Activated T-cell treated with anti-CD3 and anti-CD28 coated beads, Interleukin-2, amount 50 U/mL, for 24 hours (primary cell): ENCODE measurements around the gene NRG2.

Experiments used
- DNase-seq: peaks from one replicate; pipeline ENCODE4 v3.0.0-alpha.2; 2020
- H3K27ac Mint-ChIP-seq: 2 replicates; pipeline ENCODE4 v1.8.0; 2020; ENCODE audit warnings: mild to moderate bottlenecking, mixed read lengths
- H3K27me3 Mint-ChIP-seq: 2 replicates; pipeline ENCODE4 v1.8.0; 2020; ENCODE audit warnings: mixed read lengths
- H3K36me3 Mint-ChIP-seq: 2 replicates; pipeline ENCODE4 v1.8.0; 2020; ENCODE audit warnings: low read depth, mixed read lengths
- H3K4me1 Mint-ChIP-seq: 2 replicates; pipeline ENCODE4 v1.8.0; 2020; ENCODE audit warnings: low read depth, mixed read lengths
- H3K4me3 Mint-ChIP-seq: 2 replicates; pipeline ENCODE4 v1.8.0; 2020; ENCODE audit warnings: mild to moderate bottlenecking, moderate library complexity, mixed read lengths
- H3K9me3 Mint-ChIP-seq: 2 replicates; pipeline ENCODE4 v1.8.0; 2020; ENCODE audit warnings: mixed read lengths

NRG2 gene

GRCh38 chr5:140007311-140007710 is 35.8 kb downstream of the NRG2 start:
- no peak for DNase-seq
- no peaks in the 10 kb centered on the region for H3K4me1 Mint-ChIP-seq
- peaks cover 26% of the 10 kb centered on the region for H3K27me3 Mint-ChIP-seq
- no peaks in the 10 kb centered on the region for H3K9me3 Mint-ChIP-seq
- H3K27ac Mint-ChIP-seq: no peak overlapping the region
- H3K36me3 Mint-ChIP-seq: no peaks in the 10 kb centered on the region
- no peak overlapping the region for H3K4me3 Mint-ChIP-seq

GRCh38 chr5:140005145-140005591 is 37.9 kb downstream of the NRG2 start:
- Mint-ChIP-seq H3K9me3 (no peaks in the 10 kb centered on the region), H3K4me3 (no peak overlapping the region), H3K4me1 (no peaks in the 10 kb centered on the region), H3K27ac (no peak overlapping the region), H3K27me3 (peaks cover 37% of the 10 kb centered on the region), H3K36me3 (no peaks in the 10 kb centered on the region)
- no peak for DNase-seq

- H3K4me1 Mint-ChIP-seq: no peaks in the 10 kb centered on the region
- H3K9me3 Mint-ChIP-seq: no peaks in the 10 kb centered on the region
- no peaks in the 10 kb centered on the region for H3K36me3 Mint-ChIP-seq
- DNase-seq: no peak
- no peak overlapping the region for H3K27ac Mint-ChIP-seq
- peaks cover 42% of the 10 kb centered on the region for H3K27me3 Mint-ChIP-seq
- no peak overlapping the region for H3K4me3 Mint-ChIP-seq
These were observed 38.9 kb downstream of the NRG2 start for GRCh38 chr5:140004174-140004573.

GRCh38 chr5:140003519-140003918 is 39.6 kb downstream of the NRG2 start:
- H3K9me3 Mint-ChIP-seq: no peaks in the 10 kb centered on the region
- H3K27ac Mint-ChIP-seq: no peak overlapping the region
- DNase-seq: no peak
- H3K4me3 Mint-ChIP-seq: no peak overlapping the region
- no peaks in the 10 kb centered on the region for H3K4me1 Mint-ChIP-seq
- H3K36me3 Mint-ChIP-seq: no peaks in the 10 kb centered on the region
- H3K27me3 Mint-ChIP-seq: peaks cover 46% of the 10 kb centered on the region

- DNase-seq: no peak
- Mint-ChIP-seq H3K27ac (no peak overlapping the region), H3K36me3 (no peaks in the 10 kb centered on the region), H3K4me3 (no peak overlapping the region), H3K27me3 (peaks cover 56% of the 10 kb centered on the region), H3K9me3 (no peaks in the 10 kb centered on the region), H3K4me1 (no peaks in the 10 kb centered on the region)
These were observed 42.8 kb downstream of the NRG2 start for GRCh38 chr5:140000332-140000731.

GRCh38 chr5:139998837-139999236 is 44.3 kb downstream of the NRG2 start:
- Mint-ChIP-seq H3K4me1 (no peaks in the 10 kb centered on the region), H3K27me3 (peaks cover 60% of the 10 kb centered on the region), H3K27ac (no peak overlapping the region), H3K4me3 (no peak overlapping the region), H3K9me3 (no peaks in the 10 kb centered on the region), H3K36me3 (no peaks in the 10 kb centered on the region)
- DNase-seq: no peak

GRCh38 chr5:139997276-139997675 is 45.8 kb downstream of the NRG2 start:
- no peaks in the 10 kb centered on the region for H3K4me1 Mint-ChIP-seq
- H3K27ac Mint-ChIP-seq: no peak overlapping the region
- DNase-seq: no peak
- no peak overlapping the region for H3K4me3 Mint-ChIP-seq
- H3K36me3 Mint-ChIP-seq: no peaks in the 10 kb centered on the region
- H3K9me3 Mint-ChIP-seq: no peaks in the 10 kb centered on the region
- H3K27me3 Mint-ChIP-seq: peaks cover 56% of the 10 kb centered on the region

- Mint-ChIP-seq H3K9me3 (no peaks in the 10 kb centered on the region), H3K4me3 (no peak overlapping the region), H3K27ac (no peak overlapping the region), H3K36me3 (no peaks in the 10 kb centered on the region), H3K27me3 (peaks cover 59% of the 10 kb centered on the region), H3K4me1 (no peaks in the 10 kb centered on the region)
- DNase-seq: no peak
These were observed 47.2 kb downstream of the NRG2 start for GRCh38 chr5:139995929-139996328.

- H3K36me3 Mint-ChIP-seq: no peaks in the 10 kb centered on the region
- H3K4me1 Mint-ChIP-seq: no peaks in the 10 kb centered on the region
- H3K9me3 Mint-ChIP-seq: no peaks in the 10 kb centered on the region
- H3K27ac Mint-ChIP-seq: no peak overlapping the region
- peaks cover 47% of the 10 kb centered on the region for H3K27me3 Mint-ChIP-seq
- DNase-seq: no peak
- no peak overlapping the region for H3K4me3 Mint-ChIP-seq
These were observed 48.9 kb downstream of the NRG2 start for GRCh38 chr5:139994234-139994633.

- H3K27ac Mint-ChIP-seq: no peak overlapping the region
- H3K4me3 Mint-ChIP-seq: no peak overlapping the region
- no peak for DNase-seq
- peaks cover 28% of the 10 kb centered on the region for H3K27me3 Mint-ChIP-seq
- no peaks in the 10 kb centered on the region for H3K9me3 Mint-ChIP-seq
- no peaks in the 10 kb centered on the region for H3K36me3 Mint-ChIP-seq
- H3K4me1 Mint-ChIP-seq: no peaks in the 10 kb centered on the region
These were observed 57.4 kb downstream of the NRG2 start for GRCh38 chr5:139985733-139986132.

GRCh38 chr5:139985290-139985689 is 57.8 kb downstream of the NRG2 start:
- H3K27ac Mint-ChIP-seq: no peak overlapping the region
- no peak overlapping the region for H3K4me3 Mint-ChIP-seq
- DNase-seq: no peak
- H3K4me1 Mint-ChIP-seq: no peaks in the 10 kb centered on the region
- H3K27me3 Mint-ChIP-seq: peaks cover 31% of the 10 kb centered on the region
- H3K9me3 Mint-ChIP-seq: no peaks in the 10 kb centered on the region
- no peaks in the 10 kb centered on the region for H3K36me3 Mint-ChIP-seq

- Mint-ChIP-seq H3K4me1 (no peaks in the 10 kb centered on the region), H3K36me3 (no peaks in the 10 kb centered on the region), H3K27ac (no peak overlapping the region), H3K4me3 (no peak overlapping the region), H3K27me3 (peaks cover 33% of the 10 kb centered on the region), H3K9me3 (no peaks in the 10 kb centered on the region)
- DNase-seq: no peak
These were observed 58.3 kb downstream of the NRG2 start for GRCh38 chr5:139984816-139985215.

- H3K36me3 Mint-ChIP-seq: no peaks in the 10 kb centered on the region
- H3K4me3 Mint-ChIP-seq: no peak overlapping the region
- no peak overlapping the region for H3K27ac Mint-ChIP-seq
- DNase-seq: no peak
- no peaks in the 10 kb centered on the region for H3K9me3 Mint-ChIP-seq
- H3K27me3 Mint-ChIP-seq: peaks cover 37% of the 10 kb centered on the region
- no peaks in the 10 kb centered on the region for H3K4me1 Mint-ChIP-seq
These were observed 60.2 kb downstream of the NRG2 start for GRCh38 chr5:139982975-139983240.

- no peak overlapping the region for H3K27ac Mint-ChIP-seq
- no peaks in the 10 kb centered on the region for H3K9me3 Mint-ChIP-seq
- no peak for DNase-seq
- no peaks in the 10 kb centered on the region for H3K4me1 Mint-ChIP-seq
- H3K27me3 Mint-ChIP-seq: peaks cover 38% of the 10 kb centered on the region
- H3K4me3 Mint-ChIP-seq: no peak overlapping the region
- no peaks in the 10 kb centered on the region for H3K36me3 Mint-ChIP-seq
These were observed 60.7 kb downstream of the NRG2 start for GRCh38 chr5:139982157-139982974.

- Mint-ChIP-seq H3K4me1 (no peaks in the 10 kb centered on the region), H3K4me3 (no peak overlapping the region), H3K36me3 (no peaks in the 10 kb centered on the region), H3K27ac (no peak overlapping the region), H3K27me3 (peaks cover 45% of the 10 kb centered on the region), H3K9me3 (no peaks in the 10 kb centered on the region)
- no peak for DNase-seq
These were observed 62.3 kb downstream of the NRG2 start for GRCh38 chr5:139980765-139981164.

- no peak for DNase-seq
- Mint-ChIP-seq H3K27me3 (peaks cover 47% of the 10 kb centered on the region), H3K36me3 (no peaks in the 10 kb centered on the region), H3K27ac (no peak overlapping the region), H3K9me3 (no peaks in the 10 kb centered on the region), H3K4me3 (no peak overlapping the region), H3K4me1 (no peaks in the 10 kb centered on the region)
These were observed 63.2 kb downstream of the NRG2 start for GRCh38 chr5:139979943-139980342.
